Adrenal gland (tissue), 12 donors: ENCODE results near the gene GMPS. TPM values are rescaled to one million over a fixed set of nuclear protein-coding genes. Genes with fewer than 3 reads are reported as not detected.
A peak's percentile ranks its signal among the peaks of the same experiment; 100 is the strongest.
"Not testable (repeated sequence)": the region's sequence is repeated elsewhere in the genome, so short reads cannot be mapped to it uniquely, and the experiment has no call there.

Experiments
- DNase-seq, 7 donors: peaks; one replicate each; pipeline ENCODE4 v3.0.0-alpha.2; 2019 to 2020
- H3K27ac ChIP-seq, 5 donors: fragments of 200-600 bp; sonication (generic) in 4 of 5; 1 replicate in 3 of 5; 2 replicates in 2 of 5; pipeline versions ENCODE4 v1.5.1 to v1.8.0; 2016 to 2020; ENCODE audit warnings: mild to moderate bottlenecking in 1 of 5
- H3K27me3 ChIP-seq: fragments of 200-600 bp; 2 replicates; pipeline ENCODE4 v1.8.0; 2021
- H3K36me3 ChIP-seq, 2 donors: fragments of 200-600 bp; replicated peaks in 1 of 2; 1 replicate in 1 of 2; 2 replicates in 1 of 2; pipeline versions ENCODE4 v1.5.1 to v1.8.0; 2018 to 2022
- H3K4me1 ChIP-seq, 2 donors: fragments of 200-600 bp; replicated peaks in 1 of 2; 1 replicate in 1 of 2; 2 replicates in 1 of 2; pipeline versions ENCODE4 v1.5.1 to v1.8.0; 2018 to 2021
- H3K4me3 ChIP-seq, 4 donors: fragments of 200-600 bp; sonication (generic) in 3 of 4; one replicate each; pipeline ENCODE4 v1.5.1; 2016 to 2018
- H3K9me3 ChIP-seq, 3 donors: fragments of 200-600 bp; sonication (generic) in 1 of 3; replicated peaks in 1 of 3; 1 replicate in 2 of 3; 2 replicates in 1 of 3; pipeline versions ENCODE4 v1.5.1 to v1.8.0; 2016 to 2021
- CTCF ChIP-seq, 6 experiments: fragments of 450-650 bp in 4 of 6; fragments of 200-600 bp in 2 of 6; sonication (generic) in 1 of 6; IDR thresholded peaks; 1 replicate in 5 of 6; 2 replicates in 1 of 6; pipeline versions ENCODE4 v1.5.1 to v1.8.0; 2016 to 2021; ENCODE audit warnings: antibody characterized with exemption in 6 of 6, mild to moderate bottlenecking in 2 of 6, moderate library complexity in 1 of 6
- POLR2A ChIP-seq, 2 donors: fragments of 450-650 bp; IDR thresholded peaks; one replicate each; pipeline ENCODE4 v1.6.1; 2017; ENCODE audit warnings: antibody characterized with exemption in 2 of 2, mild to moderate bottlenecking in 2 of 2, moderate library complexity in 1 of 2
- WGBS, 4 donors: extraction: QIAGEN DNeasy Blood & Tissue Kit in 2 of 4; methylation state at CpG; one replicate each; pipeline versions ENCODE4 v1.1.5 to v1.1.7; 2013 to 2017; 5-methylcytosine and 5-hydroxymethylcytosine counted together
- intact Hi-C, 2 donors: fragments of 100-400 bp; cut with DNase I; formaldehyde crosslinking; loops; one replicate each; pipeline versions ENCODE4 v1.14.1 to v1.15.0; 2022 to 2023
- polyA plus RNA-seq, 3 donors: library from polyadenylated mRNA; stranded (reverse); fragments of 200-250 nt in 2 of 3; fragments of 350-450 nt in 1 of 3; fragmentation: Illumina TruSeq in 1 of 3; extraction: RNeasy Lipid Tissue Mini Kit (QIAGEN cat#74804) in 1 of 3; gene quantifications; one replicate each; pipeline ENCODE4 v1.2.3, GENCODE V29; 2013 to 2014
- total RNA-seq, 9 donors: library from RNA; depleted of rRNA in 4 of 9; stranded (reverse); fragments of >200 nt in 4 of 9; fragments of 120-200 nt in 1 of 9; fragmentation: NEBNext Ultra II Directional in 1 of 9; extraction: Animal tissue kit (Norgen Biotek cat#: 25700) in 1 of 9; gene quantifications; one replicate each; pipeline versions ENCODE4 v1.1.0 to v1.2.4, GENCODE V29; 2013 to 2023
- donor health status: healthy with polysubstance abuse.
- donor health status: Bipolar disorder and iron deficiency.
- donor health status: DM: yes; HTN: yes; CAD: no.
- donor health status: DM: no; HTN: no; CAD: no.
- donor health status: DM: no; HTN: no; CAD: no.
- donor health status: DM: yes; HTN: yes; CAD: no.

Gene GMPS
- total and polyA plus RNA-seq, 12 donors, result 11.5 to 63.5 (median 40.9) TPM

GRCh38 chr3:155843569-155843968 is 26.9 kb upstream of the GMPS start:
- no peak overlapping the region for H3K4me3 ChIP-seq
- WGBS, 4 donors, result 70 to 87% (median 82%) methylated on average over 1 of the region's 1 CpG
- H3K27ac ChIP-seq, result no peak overlapping the region
- H3K27me3 ChIP-seq, result no peaks in the 10 kb centered on the region
- no peaks in the 10 kb centered on the region for H3K9me3 ChIP-seq
- H3K36me3 ChIP-seq, result no peaks in the 10 kb centered on the region
- TF ChIP-seq POLR2A (IDR thresholded peaks at IDR 0.05) (no peak), CTCF (IDR thresholded peaks at IDR 0.05) (no peak)
- H3K4me1 ChIP-seq, result peaks cover 0 to 42% of the 10 kb centered on the region in 2 donors
- no peak for DNase-seq
- intact Hi-C loops, result no loop called here

- 85 to 90% (median 86%) methylated on average over 3 of the region's 3 CpGs for WGBS, 4 donors
These were observed 24.3 kb upstream of the GMPS start for GRCh38 chr3:155846119-155846518.

GRCh38 chr3:155847993-155848392 is 22.5 kb upstream of the GMPS start:
- no peak for DNase-seq
- Histone ChIP-seq H3K9me3 (no peaks in the 10 kb centered on the region), H3K27me3 (no peaks in the 10 kb centered on the region), H3K27ac (no peak overlapping the region), H3K4me1 (peaks cover 21 to 86% of the 10 kb centered on the region in 2 donors), H3K36me3 (no peaks in the 10 kb centered on the region), H3K4me3 (no peak overlapping the region)
- intact Hi-C loops, result no loop called here
- TF ChIP-seq CTCF (IDR thresholded peaks at IDR 0.05), result no peak
- TF ChIP-seq POLR2A (IDR thresholded peaks at IDR 0.05), result no peak
- WGBS, 4 donors, result 92 to 100% (median 97%) methylated on average over 3 of the region's 3 CpGs

More at GRCh38 chr3:155846119-155846518, 24.3 kb upstream of the GMPS start:
- no peak for DNase-seq
- Histone ChIP-seq H3K36me3 (no peaks in the 10 kb centered on the region), H3K9me3 (no peaks in the 10 kb centered on the region), H3K4me1 (peaks cover 3 to 67% of the 10 kb centered on the region in 2 donors), H3K27ac (peak overlapping the region in 1 of 5 donors; percentile 36), H3K4me3 (no peak overlapping the region), H3K27me3 (no peaks in the 10 kb centered on the region)
- intact Hi-C loops, result no loop called here
- no peak for TF ChIP-seq CTCF (IDR thresholded peaks at IDR 0.05)
- no peak for TF ChIP-seq POLR2A (IDR thresholded peaks at IDR 0.05)

- H3K4me3 ChIP-seq, intact Hi-C loops, H3K27ac ChIP-seq, H3K27me3 ChIP-seq, H3K9me3 ChIP-seq, DNase-seq, H3K36me3 ChIP-seq: not testable (repeated sequence)
- H3K4me1 ChIP-seq, result peaks cover 24 to 84% of the 10 kb centered on the region in 2 donors
- 79 to 94% (median 84%) methylated on average over 3 of the region's 3 CpGs for WGBS, 4 donors
These were observed 21.0 kb upstream of the GMPS start for GRCh38 chr3:155849404-155849803.

- WGBS, 4 donors, result 14 to 29% (median 18%) methylated on average over 2 of the region's 2 CpGs
- no peaks in the 10 kb centered on the region for H3K27me3 ChIP-seq
- no peaks in the 10 kb centered on the region for H3K36me3 ChIP-seq
- DNase-seq, result no peak
- H3K4me1 ChIP-seq, result peaks cover 28 to 55% of the 10 kb centered on the region in 2 donors
- no peak for TF ChIP-seq CTCF (IDR thresholded peaks at IDR 0.05)
- intact Hi-C loops, result loop anchor here in 1 of 2 donors (10.0 kb wide), 1 partner anchor 48 kb away; the partner anchor contains the start of gene C3orf33
- H3K27ac ChIP-seq, result no peak overlapping the region
- peak overlapping the region in 2 of 4 donors; percentile 84 to 89 for H3K4me3 ChIP-seq
- H3K9me3 ChIP-seq, result no peaks in the 10 kb centered on the region
These were observed 18.1 kb upstream of the GMPS start for GRCh38 chr3:155852341-155852740.
